Embryonic facial prominence (tissue), 1 donor: ENCODE results near the gene SLC13A2.
"Not testable (repeated sequence)": the region's sequence is repeated elsewhere in the genome, so short reads cannot be mapped to it uniquely, and the experiment has no call there.

ENCODE experiments used
- DNase-seq: peaks from one replicate; pipeline ENCODE4 v3.0.0-alpha.2; 2016; ENCODE audit errors: extremely low spot score

Gene SLC13A2

DNA sequence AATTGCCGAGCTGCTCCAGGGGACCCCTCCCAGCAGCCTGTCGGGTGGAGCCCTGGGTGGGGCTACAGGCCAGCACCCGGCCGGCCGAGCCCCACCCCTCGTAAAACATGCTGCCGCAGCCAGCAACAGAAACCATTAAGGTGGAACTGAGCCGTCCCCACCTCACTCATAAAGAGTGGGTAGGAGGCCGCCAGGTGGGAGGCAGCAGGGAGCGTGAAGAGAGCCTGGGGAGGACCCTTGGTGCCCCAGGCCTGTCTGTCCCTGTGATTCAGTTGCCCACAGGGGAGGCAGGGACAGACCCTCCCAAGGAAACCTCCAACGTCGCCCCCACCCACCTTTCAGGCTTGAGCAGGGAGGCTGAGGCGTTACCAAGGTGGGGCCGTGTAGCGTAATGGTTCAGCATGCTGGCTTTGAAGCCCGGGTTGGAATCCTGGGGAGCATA is 41.1 kb downstream of the SLC13A2 start:
- DNase-seq = no peak

DNA sequence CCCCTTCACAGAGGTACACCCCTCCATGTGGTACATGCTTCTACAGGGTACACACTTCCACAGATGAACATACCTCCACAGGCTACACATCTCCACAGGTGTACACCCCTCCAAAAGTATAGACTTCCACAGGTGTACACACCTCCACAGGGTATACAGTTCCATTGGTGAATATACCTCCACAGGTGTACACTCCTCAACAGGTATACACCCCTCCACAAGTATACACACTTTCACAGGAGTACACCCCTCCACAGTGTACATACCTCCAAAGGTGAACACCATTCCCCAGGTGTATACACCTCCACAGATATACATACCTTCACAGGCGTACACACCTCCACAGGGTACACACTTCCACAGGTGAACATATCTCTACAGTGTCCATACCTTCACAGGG is 42.1 kb downstream of the SLC13A2 start:
- DNase-seq = no peak

DNA sequence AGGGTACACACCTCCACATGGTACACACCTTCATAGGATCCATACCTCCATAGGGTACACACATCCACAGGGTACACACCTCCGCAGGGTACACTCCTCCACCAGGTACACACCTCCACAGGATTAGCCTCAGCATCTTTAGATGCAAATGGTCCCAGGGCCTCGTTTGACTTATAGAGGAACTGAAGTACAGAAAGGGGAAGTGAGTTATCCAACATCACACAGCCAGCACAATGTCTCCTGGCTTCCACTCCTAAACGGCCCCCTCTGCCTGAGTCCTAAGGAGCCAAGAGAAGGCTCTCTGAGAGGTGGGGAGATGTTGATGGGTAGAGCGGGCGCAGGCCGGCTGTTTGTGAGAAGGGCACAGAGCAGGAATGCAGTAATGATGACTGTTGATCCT is 44.7 kb downstream of the SLC13A2 start:
- no peak for DNase-seq

DNA sequence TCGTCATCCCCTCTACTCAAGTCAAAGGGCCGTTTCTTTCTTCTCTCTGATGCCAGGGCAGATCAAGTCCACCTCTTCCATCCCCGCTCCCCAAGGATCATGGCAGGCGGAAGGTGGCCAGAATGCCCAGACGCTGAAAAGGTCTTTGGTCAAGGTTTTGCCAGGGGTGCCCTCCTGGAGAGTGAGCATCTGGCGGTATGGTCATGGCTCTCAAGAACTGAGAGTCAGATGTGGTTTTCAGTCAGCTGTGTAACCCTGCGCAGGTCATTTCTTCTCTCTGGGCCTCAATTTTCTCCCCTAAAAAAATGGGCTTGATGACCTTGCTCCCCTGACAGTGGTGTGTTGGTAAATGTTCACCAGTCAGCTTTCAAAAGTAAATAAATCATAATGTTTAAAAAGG is 45.1 kb downstream of the SLC13A2 start:
- DNase-seq = no peak

DNA sequence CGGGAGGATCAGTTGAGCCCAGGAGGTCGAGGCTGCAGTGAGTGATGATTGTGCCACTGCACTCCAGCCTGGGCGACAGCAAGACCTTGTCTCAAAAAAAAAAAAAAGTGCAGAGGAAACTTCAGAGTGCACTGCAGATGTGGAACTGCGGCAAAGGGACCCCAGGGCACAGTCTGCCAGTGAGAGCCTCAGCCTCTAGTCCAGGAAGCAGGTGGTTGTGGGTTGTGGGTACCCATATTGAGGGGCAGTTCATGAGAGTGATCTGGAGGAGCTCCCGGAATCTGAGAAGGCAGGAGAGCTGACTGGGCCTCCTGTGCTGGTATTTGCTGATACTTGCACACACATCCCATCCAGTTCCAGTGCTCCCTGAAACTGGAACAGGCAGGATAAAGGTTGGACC is 45.8 kb downstream of the SLC13A2 start:
- DNase-seq = no peak

DNA sequence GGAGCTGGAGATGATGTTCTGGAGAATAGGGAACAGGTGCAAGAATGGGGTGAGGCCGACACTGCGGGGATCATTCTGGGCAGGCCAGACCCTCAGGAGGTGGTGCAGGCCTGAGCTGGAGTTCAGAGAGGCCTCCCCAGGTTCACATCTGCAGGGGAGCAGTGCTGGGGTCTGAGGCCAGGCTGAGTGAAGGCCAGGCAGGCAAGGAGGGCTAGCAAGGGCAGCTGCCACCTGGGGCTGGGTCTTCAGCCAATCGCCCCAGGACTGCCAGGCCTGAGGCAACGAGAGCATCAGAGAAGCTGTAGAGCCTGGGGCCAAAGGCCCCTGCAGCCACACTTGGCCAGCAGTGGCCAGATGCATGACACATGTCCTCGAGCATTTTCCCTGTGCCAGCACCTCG is 47.2 kb downstream of the SLC13A2 start:
- DNase-seq = no peak

DNA sequence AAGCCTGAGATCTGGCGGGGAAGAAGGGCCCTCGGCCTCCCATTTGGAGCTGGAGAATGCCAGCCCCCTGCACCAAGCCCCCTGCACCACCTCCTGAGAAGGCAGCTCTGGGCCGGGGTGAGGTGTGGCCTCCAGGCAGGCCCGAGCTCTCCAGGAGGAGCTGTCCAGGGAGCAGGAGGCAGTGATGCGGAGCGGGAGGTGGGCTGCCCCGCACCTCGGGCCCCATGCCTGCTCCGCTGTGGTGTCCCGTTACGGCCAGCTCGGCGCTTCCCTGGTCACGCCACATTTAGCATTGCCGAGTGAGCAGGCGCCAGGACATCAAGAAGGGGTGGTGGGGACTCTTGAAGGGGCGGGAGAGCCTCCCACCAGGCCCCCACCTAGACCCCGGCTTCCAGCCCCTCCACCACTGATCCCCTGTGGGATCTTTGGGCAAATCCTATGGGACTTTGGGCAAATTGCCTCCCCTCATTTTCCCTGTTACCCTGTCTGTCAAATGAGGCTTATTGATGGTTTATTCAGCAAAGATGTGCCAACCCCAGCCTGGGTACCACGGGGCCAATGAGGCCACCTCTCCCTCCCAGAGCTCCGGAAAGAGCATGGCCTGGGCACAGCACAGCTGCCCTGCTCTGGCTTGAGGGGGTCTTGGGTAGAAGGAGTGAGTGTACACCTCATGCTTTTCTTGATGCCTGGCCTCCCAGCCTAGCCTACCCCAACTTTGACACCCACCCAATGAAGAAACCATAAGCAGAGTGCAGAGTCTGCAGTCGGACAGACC is 48.1 kb downstream of the SLC13A2 start:
- DNase-seq = no peak

DNA sequence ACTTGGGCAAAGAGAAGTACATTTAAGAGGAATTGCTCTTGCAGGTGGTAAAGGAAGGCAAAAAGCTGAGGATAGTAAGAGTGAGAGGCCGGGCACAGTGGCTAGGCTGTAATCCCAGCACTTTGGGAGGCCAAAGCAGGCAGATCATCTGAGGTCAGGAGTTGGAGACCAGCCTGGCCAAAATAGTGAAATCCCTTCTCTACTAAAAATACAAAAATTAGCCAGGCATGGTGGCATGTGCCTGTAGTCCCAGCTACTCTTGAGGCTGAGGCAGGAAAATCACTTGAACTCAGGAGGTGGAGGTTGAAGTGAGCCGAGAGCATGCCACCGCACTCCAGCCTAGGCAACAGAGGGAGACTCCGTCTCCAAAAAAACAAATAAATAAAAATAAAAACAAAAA is 48.8 kb downstream of the SLC13A2 start:
- not testable (repeated sequence) for DNase-seq

DNA sequence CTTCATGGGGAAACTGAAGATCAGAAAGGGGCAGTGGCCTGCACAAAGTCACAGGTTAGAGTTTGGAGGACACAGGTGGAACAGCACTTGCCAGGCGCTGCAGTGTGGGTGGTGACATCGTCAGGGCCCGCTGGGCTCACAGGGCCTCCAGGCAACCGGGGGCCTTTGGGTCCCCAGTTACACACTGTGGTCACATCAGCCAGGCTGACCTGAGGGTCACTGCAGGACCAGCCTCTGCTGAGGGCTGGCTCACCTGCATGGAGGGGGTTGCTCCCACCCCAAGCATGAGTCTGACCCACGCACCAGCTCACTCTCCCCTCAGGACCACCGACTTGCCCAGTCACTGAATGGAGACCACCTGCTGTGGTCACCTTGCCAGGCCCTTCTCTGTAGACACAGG is 49.7 kb downstream of the SLC13A2 start:
- DNase-seq = no peak

DNA sequence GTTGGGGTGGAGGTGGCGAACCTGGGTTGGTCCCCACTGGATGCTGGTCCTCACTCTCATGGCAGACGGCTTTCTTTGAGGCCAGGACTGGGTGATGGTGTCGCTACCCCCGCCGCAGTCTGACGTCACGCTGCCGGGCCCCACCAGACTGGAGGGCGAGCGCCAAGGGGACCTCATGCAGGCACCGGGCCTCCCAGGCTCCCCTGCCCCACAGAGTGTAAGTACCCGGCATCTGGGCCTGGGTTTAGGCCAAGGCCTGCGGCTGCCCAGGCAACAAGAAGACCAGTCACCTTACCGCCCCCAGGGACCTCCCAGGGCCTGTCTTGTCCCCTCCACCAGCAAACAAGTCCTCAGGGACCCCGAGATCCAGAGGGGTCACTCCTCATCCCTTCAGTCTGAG is 50.4 kb downstream of the SLC13A2 start:
- DNase-seq = no peak

DNA sequence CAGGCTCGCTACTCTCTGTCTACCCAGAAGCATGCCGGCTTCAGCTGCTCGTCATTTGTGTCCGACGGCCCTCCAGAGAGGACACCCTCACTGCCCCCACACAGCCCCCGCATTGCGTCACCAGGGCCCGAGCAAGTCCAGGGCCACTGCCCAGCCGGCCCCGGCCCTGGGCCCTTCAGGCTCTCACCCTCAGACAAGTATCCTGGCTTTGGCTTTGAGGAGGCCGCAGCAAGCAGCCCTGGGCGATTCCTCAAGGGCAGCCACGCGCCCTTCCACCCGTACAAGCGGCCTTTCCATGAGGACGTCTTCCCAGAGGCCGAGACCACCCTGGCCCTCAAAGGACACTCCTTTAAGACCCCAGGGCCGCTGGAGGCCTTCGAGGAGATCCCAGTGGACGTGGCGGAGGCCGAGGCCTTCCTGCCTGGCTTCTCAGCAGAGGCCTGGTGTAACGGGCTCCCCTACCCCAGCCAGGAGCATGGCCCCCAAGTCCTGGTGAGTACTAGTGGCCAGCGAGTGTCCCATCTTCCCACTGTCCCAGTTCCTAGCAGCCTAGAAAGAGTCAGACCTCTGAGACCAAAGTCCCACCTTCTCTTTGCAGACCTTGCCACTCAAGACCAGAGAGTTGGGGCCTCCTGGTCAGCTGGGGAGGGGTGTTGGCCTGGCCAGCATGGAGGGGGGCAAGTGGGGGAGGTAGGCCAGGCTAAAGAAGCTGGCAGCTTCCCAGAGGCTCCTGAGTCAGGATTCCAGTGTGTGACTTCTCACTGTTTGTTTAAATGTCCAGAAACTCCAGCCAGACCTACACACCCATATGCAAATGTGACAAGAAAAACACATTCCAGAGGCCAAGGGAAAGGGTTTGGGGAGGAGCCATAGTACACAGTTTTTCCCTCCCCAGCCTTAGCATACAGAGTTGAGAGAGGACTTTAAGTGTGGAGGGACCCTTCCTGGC is 51.3 kb downstream of the SLC13A2 start:
- no peak for DNase-seq

DNA sequence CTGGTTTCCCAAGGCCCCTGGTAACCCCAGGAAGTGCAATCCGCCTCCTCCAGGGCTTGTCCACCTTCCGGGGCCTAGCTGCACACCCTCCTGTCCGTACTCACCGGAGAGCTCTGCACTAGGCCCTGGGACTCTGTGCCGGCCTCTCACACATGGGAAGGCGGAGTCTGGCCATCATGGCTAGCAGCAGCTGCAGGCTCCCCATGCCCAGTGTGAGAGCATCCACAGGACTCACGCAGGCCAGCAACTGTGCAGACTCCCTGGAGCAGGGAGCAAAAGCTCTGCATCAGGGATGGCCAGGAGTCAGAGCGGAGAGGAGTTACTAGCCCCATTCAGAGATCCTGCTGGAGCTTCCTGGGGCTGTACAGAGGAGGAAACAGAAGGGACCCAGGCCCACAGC is 52.9 kb downstream of the SLC13A2 start:
- DNase-seq = no peak

DNA sequence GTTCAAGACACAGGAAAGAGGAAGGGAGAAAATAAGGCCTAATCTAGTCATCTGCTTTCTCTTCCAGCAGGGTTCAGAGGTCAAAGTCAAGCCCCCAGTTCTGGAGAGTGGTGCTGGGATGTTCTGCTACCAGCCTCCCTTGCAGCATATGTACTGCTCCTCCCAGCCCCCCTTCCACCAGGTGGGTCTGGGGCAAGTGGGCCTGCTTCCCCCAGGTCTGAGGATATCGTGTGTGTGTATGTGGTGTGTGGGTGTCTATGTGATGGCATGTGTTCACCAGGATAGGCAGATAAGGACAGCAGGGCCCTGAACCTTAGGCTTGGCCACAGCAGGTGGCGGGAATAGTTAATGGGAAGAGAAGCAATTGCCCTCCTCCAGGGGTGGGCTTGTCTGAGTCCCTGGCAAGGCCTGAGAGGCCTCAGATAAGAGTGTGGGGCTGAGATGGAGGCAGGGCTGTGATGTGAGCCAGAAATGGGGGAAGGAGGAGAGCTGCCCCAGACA is 53.8 kb downstream of the SLC13A2 start:
- no peak for DNase-seq

DNA sequence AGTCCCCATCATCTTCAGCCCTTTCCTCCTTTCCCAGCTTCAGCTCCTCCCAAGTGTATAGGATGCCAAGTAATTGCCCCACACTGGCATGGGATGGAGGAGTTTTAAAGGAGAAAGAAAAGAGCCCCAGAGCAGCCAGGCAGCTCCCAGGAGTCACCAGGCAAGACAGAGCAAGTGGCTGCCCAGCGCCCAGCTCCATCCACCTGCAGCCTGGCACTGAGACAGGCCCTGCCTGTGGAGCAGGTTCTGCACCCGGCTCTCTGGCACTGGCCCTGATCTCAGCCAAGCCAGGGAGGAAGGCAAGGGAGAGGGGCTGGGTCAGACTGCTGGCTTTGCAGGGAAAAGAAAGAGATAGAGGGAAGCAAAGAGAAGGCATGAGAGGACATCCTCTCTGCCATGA is 54.4 kb downstream of the SLC13A2 start:
- DNase-seq = no peak

DNA sequence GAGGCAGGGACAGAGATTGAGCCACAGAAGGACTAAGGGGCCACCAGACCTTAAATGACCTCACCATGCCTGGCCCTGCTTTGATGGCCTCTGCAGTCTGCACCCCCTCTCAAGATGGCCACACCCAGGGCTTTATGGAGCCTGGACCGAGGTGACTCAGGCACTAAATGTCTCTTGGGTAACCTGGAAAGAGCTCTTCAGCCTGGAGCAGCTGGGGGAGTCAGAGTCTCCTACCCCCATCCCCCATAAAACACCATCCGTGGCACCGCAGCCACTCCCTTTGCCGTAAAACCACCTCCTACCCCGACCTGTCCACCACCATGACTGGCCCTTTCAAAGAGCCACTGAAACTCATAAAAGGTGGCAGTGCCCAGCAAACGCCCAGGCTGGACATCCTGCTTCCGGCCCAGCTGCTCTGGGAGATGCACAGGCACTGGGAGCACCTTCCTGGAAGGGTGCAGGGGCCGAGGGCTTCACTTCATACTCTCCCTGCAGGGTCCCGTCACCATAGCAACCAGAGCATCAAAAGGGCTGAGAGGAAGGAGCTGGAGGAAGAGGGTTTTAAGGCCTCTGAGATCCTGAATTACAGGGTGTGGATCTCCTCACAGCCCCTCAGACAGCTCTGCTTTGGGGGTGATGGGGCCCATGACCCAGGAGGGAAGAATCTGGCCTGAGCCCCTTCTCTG is 55.0 kb downstream of the SLC13A2 start:
- no peak for DNase-seq

DNA sequence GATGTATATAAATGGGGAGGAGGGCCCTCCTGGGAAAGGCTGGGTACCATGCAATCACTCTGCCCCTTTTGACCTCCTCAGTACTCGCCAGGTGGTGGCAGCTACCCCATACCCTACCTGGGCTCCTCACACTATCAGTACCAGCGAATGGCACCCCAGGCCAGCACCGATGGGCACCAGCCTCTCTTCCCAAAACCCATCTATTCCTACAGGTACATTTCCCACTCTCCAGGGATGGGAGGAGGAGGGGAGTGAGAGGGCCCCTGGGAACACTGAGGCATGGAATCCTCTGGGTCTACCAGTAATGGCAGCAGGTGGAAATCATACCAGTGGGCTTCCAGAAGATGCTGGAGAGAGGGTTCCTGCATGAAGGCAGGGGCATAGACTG is 55.6 kb downstream of the SLC13A2 start:
- DNase-seq = no peak

DNA sequence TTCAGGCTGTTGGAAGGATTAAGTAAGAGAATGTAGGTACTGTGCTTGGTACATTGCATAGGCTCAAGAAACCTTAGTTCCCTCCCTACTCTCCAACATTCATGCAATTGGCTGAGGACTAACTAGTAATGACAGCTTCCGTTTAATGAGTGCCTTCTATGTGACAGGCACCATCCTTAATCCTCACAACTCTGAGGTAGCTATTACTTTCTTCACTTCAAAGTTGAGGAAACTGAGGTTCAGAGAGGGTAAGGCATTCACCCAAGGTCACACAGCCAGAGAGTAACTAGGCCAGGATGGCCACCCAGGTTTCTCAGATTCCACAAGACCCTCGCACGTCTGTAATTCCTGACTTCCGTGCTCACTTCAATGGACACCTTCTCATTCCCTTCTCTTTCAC is 56.8 kb downstream of the SLC13A2 start:
- DNase-seq = no peak

DNA sequence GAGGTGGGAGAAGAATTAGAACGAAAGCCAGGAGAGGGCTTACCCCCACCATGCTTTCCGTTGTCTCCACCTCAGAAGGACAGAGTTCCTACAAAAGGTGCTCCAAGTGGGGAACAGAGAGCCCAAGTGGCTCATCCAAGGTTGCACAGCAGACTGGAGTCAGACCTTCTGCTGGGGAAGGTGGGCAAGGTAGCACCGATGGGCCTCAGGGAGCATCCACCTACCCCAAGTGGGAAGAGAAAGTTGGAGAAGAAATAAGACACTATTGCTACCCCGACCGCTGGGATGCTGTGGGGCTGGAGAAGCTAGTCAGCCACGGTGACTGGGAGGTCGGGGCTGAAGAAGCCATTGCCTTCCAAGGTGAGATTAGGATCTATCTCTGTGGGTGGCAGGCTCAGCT is 57.5 kb downstream of the SLC13A2 start:
- DNase-seq = no peak

DNA sequence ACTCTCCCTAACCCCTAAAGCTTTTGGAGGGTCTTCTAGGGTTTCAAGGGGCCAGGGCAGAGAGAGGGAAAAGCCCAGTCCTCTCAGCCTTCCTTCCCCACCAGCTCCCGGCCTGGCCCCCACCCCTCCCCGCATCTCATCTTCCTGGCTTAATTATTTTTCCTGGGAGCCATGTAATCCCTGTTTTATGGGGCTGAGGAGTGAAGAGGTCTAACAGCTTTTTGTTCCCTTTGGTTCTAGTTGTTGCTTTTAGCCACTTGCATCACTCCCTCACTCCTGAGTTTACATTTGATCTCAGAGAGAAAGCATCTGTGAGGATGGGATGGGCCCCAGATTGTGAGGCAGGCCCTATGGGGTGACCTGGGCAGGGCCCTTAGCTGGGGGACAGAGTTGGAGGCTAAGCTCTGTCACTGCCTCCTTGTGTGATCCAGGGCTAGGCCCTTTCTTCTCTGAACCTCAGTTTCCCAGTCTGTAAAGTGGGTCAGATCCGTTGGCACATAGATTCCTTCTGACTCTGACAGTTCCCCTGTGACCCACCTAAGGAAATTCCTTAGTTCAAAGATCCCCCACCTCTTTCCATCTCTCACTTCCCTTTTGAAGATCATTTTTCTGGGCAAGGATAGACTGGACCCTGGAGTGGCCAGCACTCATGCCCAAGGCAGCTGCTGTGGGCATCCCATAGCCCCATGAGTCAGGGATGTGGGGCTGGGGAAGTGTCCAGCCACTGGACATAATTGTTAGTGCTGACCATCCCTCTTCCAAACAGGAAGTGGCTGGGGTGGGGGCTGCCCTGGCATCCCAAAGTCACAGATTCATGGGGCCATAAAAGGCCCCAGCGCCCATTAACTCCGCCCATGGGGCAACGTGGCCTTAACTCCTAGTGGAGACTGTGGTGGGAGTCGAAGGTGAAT is 58.9 kb downstream of the SLC13A2 start:
- DNase-seq = no peak

DNA sequence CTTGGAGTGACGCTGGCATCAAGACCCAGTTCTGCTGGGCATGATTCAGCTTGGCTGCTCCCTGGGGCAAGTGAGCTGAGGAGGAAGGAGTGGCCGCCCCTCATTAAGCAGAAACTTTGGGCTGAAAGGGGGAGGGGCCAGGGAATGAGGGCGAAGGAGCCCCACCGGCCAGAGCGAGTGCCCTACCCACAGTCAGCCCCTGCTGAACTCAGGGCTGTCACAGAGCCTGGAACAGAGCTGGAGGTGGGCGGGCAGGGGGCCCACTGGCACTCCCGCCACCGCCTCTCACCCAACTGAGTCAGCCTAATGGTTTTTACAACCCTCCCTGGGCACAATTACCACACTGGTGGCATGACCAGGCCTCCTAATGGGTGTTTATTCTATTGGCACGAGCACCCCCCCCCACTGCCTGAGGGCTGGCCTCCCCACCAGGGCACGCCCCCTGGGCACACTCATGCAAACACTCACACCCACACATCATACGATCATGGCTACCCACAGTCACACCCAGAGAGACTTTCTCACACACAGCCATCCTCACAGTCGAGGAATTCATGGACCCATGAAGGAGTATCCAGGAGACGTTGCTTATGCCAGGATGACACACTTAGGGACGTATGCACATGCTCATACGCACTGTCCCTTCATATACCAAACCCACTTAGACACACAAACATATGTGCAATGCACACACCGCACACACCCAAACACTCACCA is 59.8 kb downstream of the SLC13A2 start:
- no peak for DNase-seq
